Panc1 (cell line): ENCODE results near the gene AP2B1. TPM values are rescaled to one million over a fixed set of nuclear protein-coding genes. Genes with fewer than 3 reads are reported as not detected.
A peak's percentile ranks its signal among the peaks of the same experiment; 100 is the strongest.

Experiments used
- ATAC-seq: fragments of 200-7000 bp; cut with Tn5 transposase; 2 replicates; pipeline ENCODE4 v1.9.1; 2020; ENCODE audit warnings: mild to moderate bottlenecking, moderate library complexity
- BruUV-seq: library from RNA; stranded (reverse); fragments of 400-500 nt; replicated peaks from 2 replicates; lab custom pipeline; 2021; lab: Mats Ljungman, UMichigan
- CTCF ChIA-PET: fragments of 300-600 bp; sonication (Branson Sonifier 250); formaldehyde crosslinking; loops from one replicate; lab custom pipeline; 2022; ENCODE audit warnings: antibody characterized with exemption; lab: Charles Lee
- POLR2A ChIA-PET: fragments of 300-600 bp; sonication (Branson Sonifier 250); formaldehyde crosslinking; loops from one replicate; lab custom pipeline; 2022; ENCODE audit warnings: antibody characterized with exemption; lab: Charles Lee
- DNase-seq: peaks from one replicate; pipeline ENCODE4 v3.0.0-alpha.2; 2010; ENCODE audit warnings: low read depth, low spot score
- H3K27ac ChIP-seq: 2 replicates; pipeline ENCODE4 v1.5.1; 2011; ENCODE audit warnings: mild to moderate bottlenecking, low read length, inconsistent platforms
- H3K27me3 ChIP-seq: fragments of 200-500 bp; sonication (Bioruptor generic); 2 replicates; pipeline ENCODE4 v1.6.0; 2014; ENCODE audit warnings: low read length, inconsistent platforms; ENCODE audit not compliant: control insufficient read depth, insufficient read depth
- H3K36me3 ChIP-seq: fragments of 200-500 bp; sonication (Bioruptor generic); 2 replicates; pipeline ENCODE4 v1.5.1; 2014; ENCODE audit warnings: inconsistent platforms, mild to moderate bottlenecking, low read length, moderate library complexity; ENCODE audit not compliant: control insufficient read depth, insufficient read depth
- H3K4me1 ChIP-seq: 2 replicates; pipeline ENCODE4 v1.5.1; 2011; ENCODE audit warnings: inconsistent platforms, mild to moderate bottlenecking, low read length, moderate library complexity; ENCODE audit not compliant: control insufficient read depth, insufficient read depth
- H3K4me3 ChIP-seq, 2 experiments: 2 replicates each; pipeline ENCODE4 v1.5.1; 2011 to 2012; ENCODE audit warnings: low read depth in 2 of 2, low read length in 2 of 2, mild to moderate bottlenecking in 2 of 2, inconsistent platforms in 1 of 2, moderate library complexity in 1 of 2
- H3K9me3 ChIP-seq: fragments of 200-500 bp; sonication (Bioruptor generic); 2 replicates; pipeline ENCODE4 v1.5.1; 2014; ENCODE audit warnings: low read depth, mild to moderate bottlenecking, inconsistent platforms, low read length, moderate library complexity; ENCODE audit not compliant: control insufficient read depth, insufficient read depth
- POLR2AphosphoS5 ChIP-seq: IDR thresholded peaks from 2 replicates; pipeline ENCODE4 v1.6.1; 2012; ENCODE audit warnings: mild to moderate bottlenecking, low read depth, low read length, moderate library complexity
- SIN3A ChIP-seq: IDR thresholded peaks from 2 replicates; pipeline ENCODE4 v1.6.1; 2012; ENCODE audit warnings: low read depth, mild to moderate bottlenecking, low read length, moderate library complexity, borderline replicate concordance; ENCODE audit not compliant: insufficient read depth
- TCF7L2 ChIP-seq: IDR thresholded peaks from 2 replicates; pipeline ENCODE4 v1.6.1; 2011; ENCODE audit warnings: mild to moderate bottlenecking, low read depth, low read length, inconsistent platforms
- in situ Hi-C: cut with HindIII; loops from 2 replicates; pipeline ENCODE4 v1.10.0; 2016; ENCODE audit warnings: low sequenced_read_pairs, low pct_unique_long_range_greater_than_20kb
- intact Hi-C: fragments of 100-400 bp; cut with micrococcal nuclease; formaldehyde crosslinking; loops from one replicate; pipeline ENCODE4 v1.10.0; 2022; ENCODE audit not compliant: unreplicated experiment
- total RNA-seq: library from RNA; stranded (reverse); gene quantifications from one replicate; pipeline ENCODE4 v1.2.1, GENCODE V29; 2021; ENCODE audit not compliant: unreplicated experiment
- TF ChIP-seq, protein P1 (sequence below): fragments of 450-650 bp; IDR thresholded peaks from 2 replicates; pipeline ENCODE4 v1.5.1; 2017; ENCODE audit warnings: mild to moderate bottlenecking
- TF ChIP-seq, protein P2 (sequence below), 2 experiments: IDR thresholded peaks; 2 replicates each; pipeline ENCODE4 v1.6.1; 2011 to 2012; ENCODE audit warnings: low read depth in 2 of 2, control low read depth in 1 of 2, low read length in 1 of 2, mild to moderate bottlenecking in 1 of 2, moderate library complexity in 1 of 2; ENCODE audit not compliant: insufficient read depth in 1 of 2

AP2B1 gene
- total RNA-seq, 1 experiment from 2014 or later, result 446 TPM

DNA sequence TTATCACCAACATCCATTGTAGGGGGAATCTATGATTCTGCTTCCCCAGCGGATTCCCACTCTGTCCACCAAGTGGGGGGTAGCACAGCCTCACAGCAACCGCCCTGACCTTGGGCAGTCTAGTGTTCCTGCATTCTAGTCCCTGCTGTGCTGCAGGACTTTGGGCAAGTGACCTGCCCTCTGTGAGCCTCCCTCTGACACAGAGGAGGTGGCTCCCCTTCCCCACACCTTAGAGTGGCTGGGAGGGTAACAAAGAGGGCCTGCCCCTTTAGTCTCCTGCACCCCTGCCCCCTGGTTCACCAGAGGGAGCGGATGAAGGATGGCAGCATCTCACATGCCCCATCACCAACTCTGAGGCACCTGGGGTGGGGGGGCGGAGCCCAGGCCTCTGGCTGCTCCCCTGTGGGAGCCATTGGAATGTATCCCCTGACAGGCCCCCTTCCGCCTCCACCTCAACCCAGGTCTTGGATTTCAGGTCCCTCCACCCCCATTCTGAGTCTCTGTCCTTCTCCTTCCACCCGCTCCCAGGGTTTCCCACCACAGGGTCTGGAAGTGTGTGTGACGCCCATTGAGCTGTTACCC lies 155.9 kb downstream of the AP2B1 start:
- ChIA-PET CTCF (no interaction called here), POLR2A (no interaction called here)
- intact Hi-C loops (no loop called here), in situ Hi-C loops (no loop called here)
- BruUV-seq, result no TSS peak
- no peaks in the 10 kb centered on the region for H3K27me3 ChIP-seq
- TF ChIP-seq, protein P1, sequence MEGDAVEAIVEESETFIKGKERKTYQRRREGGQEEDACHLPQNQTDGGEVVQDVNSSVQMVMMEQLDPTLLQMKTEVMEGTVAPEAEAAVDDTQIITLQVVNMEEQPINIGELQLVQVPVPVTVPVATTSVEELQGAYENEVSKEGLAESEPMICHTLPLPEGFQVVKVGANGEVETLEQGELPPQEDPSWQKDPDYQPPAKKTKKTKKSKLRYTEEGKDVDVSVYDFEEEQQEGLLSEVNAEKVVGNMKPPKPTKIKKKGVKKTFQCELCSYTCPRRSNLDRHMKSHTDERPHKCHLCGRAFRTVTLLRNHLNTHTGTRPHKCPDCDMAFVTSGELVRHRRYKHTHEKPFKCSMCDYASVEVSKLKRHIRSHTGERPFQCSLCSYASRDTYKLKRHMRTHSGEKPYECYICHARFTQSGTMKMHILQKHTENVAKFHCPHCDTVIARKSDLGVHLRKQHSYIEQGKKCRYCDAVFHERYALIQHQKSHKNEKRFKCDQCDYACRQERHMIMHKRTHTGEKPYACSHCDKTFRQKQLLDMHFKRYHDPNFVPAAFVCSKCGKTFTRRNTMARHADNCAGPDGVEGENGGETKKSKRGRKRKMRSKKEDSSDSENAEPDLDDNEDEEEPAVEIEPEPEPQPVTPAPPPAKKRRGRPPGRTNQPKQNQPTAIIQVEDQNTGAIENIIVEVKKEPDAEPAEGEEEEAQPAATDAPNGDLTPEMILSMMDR, result no peak
- TF ChIP-seq TCF7L2, result no peak
- TF ChIP-seq SIN3A, result no peak
- TF ChIP-seq POLR2AphosphoS5, result no peak
- TF ChIP-seq, protein P2, sequence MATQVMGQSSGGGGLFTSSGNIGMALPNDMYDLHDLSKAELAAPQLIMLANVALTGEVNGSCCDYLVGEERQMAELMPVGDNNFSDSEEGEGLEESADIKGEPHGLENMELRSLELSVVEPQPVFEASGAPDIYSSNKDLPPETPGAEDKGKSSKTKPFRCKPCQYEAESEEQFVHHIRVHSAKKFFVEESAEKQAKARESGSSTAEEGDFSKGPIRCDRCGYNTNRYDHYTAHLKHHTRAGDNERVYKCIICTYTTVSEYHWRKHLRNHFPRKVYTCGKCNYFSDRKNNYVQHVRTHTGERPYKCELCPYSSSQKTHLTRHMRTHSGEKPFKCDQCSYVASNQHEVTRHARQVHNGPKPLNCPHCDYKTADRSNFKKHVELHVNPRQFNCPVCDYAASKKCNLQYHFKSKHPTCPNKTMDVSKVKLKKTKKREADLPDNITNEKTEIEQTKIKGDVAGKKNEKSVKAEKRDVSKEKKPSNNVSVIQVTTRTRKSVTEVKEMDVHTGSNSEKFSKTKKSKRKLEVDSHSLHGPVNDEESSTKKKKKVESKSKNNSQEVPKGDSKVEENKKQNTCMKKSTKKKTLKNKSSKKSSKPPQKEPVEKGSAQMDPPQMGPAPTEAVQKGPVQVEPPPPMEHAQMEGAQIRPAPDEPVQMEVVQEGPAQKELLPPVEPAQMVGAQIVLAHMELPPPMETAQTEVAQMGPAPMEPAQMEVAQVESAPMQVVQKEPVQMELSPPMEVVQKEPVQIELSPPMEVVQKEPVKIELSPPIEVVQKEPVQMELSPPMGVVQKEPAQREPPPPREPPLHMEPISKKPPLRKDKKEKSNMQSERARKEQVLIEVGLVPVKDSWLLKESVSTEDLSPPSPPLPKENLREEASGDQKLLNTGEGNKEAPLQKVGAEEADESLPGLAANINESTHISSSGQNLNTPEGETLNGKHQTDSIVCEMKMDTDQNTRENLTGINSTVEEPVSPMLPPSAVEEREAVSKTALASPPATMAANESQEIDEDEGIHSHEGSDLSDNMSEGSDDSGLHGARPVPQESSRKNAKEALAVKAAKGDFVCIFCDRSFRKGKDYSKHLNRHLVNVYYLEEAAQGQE (IDR thresholded peaks at IDR 0.05; ENCODE audit: insufficient read depth in 1 of 2, low read depth in 2 of 2, low read length in 1 of 2), result no peak
- no peaks in the 10 kb centered on the region for H3K9me3 ChIP-seq
- ATAC-seq (no peak), DNase-seq (no peak)
- no peak overlapping the region for H3K27ac ChIP-seq
- no peaks in the 10 kb centered on the region for H3K36me3 ChIP-seq
- H3K4me3 ChIP-seq, result no peak overlapping the region
- H3K4me1 ChIP-seq, result peaks cover 3% of the 10 kb centered on the region

DNA sequence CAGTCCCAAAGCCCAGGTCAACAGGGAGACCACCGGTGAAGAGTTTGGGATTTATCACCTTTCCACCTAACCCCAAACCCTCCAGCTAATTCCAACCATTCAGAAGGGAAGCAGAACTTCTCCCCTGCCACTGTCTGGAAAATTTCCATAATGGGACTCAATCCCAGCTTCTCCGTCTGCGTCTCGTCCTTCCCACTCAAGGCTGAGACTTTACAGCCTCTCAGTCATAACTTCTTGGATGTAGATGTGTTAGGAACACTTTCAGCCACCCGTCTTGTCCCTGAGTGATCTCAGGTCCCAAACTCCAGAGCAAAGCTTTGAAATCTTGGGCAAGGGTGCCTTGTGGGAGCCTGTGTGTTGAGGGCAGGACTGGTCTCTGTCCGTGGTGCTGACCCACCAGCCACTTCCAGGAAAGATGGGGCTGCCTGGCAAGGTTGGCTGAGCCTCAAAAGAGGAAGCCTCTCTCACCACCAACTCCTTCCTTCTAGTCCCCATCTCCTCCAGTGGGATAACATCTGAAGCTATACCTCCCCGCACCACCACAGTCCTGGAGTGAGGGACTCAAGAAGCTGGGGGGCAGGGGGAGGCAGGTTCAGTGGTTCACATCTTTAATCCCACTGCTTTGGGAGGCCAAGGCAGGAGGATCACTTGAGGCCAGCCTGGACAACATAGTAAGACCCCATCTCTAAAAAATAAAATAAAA lies 156.7 kb downstream of the AP2B1 start:
- DNase-seq, result no peak
- H3K27me3 ChIP-seq, result no peaks in the 10 kb centered on the region
- BruUV-seq, result no TSS peak
- in situ Hi-C loops, result no loop called here
- no peak for TF ChIP-seq TCF7L2
- TF ChIP-seq, protein P2 (IDR thresholded peaks at IDR 0.05; ENCODE audit: insufficient read depth in 1 of 2, low read depth in 2 of 2, low read length in 1 of 2), result peak; percentile 96
- intact Hi-C loops, result no loop called here
- H3K4me1 ChIP-seq, result peaks cover 10% of the 10 kb centered on the region
- no peak for ATAC-seq
- H3K9me3 ChIP-seq, result no peaks in the 10 kb centered on the region
- no peak overlapping the region for H3K4me3 ChIP-seq
- H3K27ac ChIP-seq, result no peak overlapping the region
- POLR2A ChIA-PET, result no interaction called here
- CTCF ChIA-PET, result no interaction called here
- H3K36me3 ChIP-seq, result no peaks in the 10 kb centered on the region
